Measurements from ENCODE around the gene TUBB4B.

The TUBB4B gene

GRCh38 chr9:137286975-137287383, 45.9 kb downstream of the TUBB4B start (continued):
- TF ChIP-seq FEZF1 (tag by site-specific recombination; IDR thresholded peaks at IDR 0.05), result no peak
- 0 out of 2 replicates have a peak, but pooled peaks have one; percentile 42 for TF ChIP-seq ZEB2 (tag by site-specific recombination; IDR thresholded peaks at IDR 0.05)
- peak; percentile 80 for TF ChIP-seq GLIS1 (tag by site-specific recombination; IDR thresholded peaks at IDR 0.05)
- TF ChIP-seq ZNF830 (tag by site-specific recombination; IDR thresholded peaks at IDR 0.05; ENCODE audit: low read depth), result no peak
- TF ChIP-seq ZNF449 (tag by site-specific recombination; IDR thresholded peaks at IDR 0.05), result no peak
- TF ChIP-seq ZNF404 (tag by site-specific recombination; IDR thresholded peaks at IDR 0.05), result no peak
- TF ChIP-seq ZNF692 (tag by site-specific recombination; IDR thresholded peaks at IDR 0.05), result 0 out of 2 replicates have a peak, but pooled peaks have one; percentile 17
- TF ChIP-seq ZFHX2 (tag by site-specific recombination; conservative IDR thresholded peaks at IDR 0.05), result peak; percentile 78
- TF ChIP-seq KLF17 (tag by site-specific recombination; IDR thresholded peaks at IDR 0.05), result peak; percentile 38; the same call in 1 of the 2 replicates
- TF ChIP-seq ZBTB8A (tag by site-specific recombination; IDR thresholded peaks at IDR 0.05), result peak; percentile 57
- no peak for TF ChIP-seq HOXD13 (CRISPR knock-in tag; IDR thresholded peaks at IDR 0.05; ENCODE audit: borderline replicate concordance)
- peak; percentile 36; the same call in 1 of the 2 replicates for TF ChIP-seq KLF16 (tag by site-specific recombination; IDR thresholded peaks at IDR 0.05)

GRCh38 chr9:137293094-137293481, 52.0 kb downstream of the TUBB4B start:
- POLR2A ChIA-PET, result interaction anchor here (0.7 to 2.1 kb wide), 6 partner anchors 9 to 288 kb away, joined by 3 to 8 read pairs (median 4); partner anchors contain the start of genes NRARP, NSMF and TUBB4B
- Histone ChIP-seq H3K27ac (ENCODE audit: extremely low read depth, low read depth, low read length) (no peak overlapping the region), H3K4me3 (ENCODE audit: low read depth, low read length) (no peak overlapping the region), H3K4me1 (ENCODE audit: control insufficient read depth, insufficient read depth, low read length) (no peaks in the 10 kb centered on the region), H3K36me3 (ENCODE audit: control insufficient read depth in 2 of 2, insufficient read depth in 1 of 2, low read length in 2 of 2) (no peaks in the 10 kb centered on the region), H3K9me3 (ENCODE audit: control insufficient read depth, insufficient read depth, low read depth, low read length) (no peaks in the 10 kb centered on the region)
- TF ChIP-seq ZNF362 (tag by site-specific recombination; IDR thresholded peaks at IDR 0.05) (0 out of 2 replicates have a peak, but pooled peaks have one; percentile 32), ZSCAN23 (tag by site-specific recombination; IDR thresholded peaks at IDR 0.05) (no peak)
- CTCF ChIA-PET, result interaction anchor here (0.7 to 1.1 kb wide), 3 partner anchors 56 to 272 kb away, joined by 3 to 5 read pairs (median 4); no protein-coding TSS in a partner anchor

All from HEK293 (cell line).